ENCODE measurements around the gene CARHSP1. TPM values are rescaled to one million over a fixed set of nuclear protein-coding genes. Genes with fewer than 3 reads are reported as not detected.
A peak's percentile ranks its signal among the peaks of the same experiment; 100 is the strongest.

Gene CARHSP1
- polyA plus RNA-seq, 3 donors, result 32.0 to 60.3 (median 52.0) TPM

DNA sequence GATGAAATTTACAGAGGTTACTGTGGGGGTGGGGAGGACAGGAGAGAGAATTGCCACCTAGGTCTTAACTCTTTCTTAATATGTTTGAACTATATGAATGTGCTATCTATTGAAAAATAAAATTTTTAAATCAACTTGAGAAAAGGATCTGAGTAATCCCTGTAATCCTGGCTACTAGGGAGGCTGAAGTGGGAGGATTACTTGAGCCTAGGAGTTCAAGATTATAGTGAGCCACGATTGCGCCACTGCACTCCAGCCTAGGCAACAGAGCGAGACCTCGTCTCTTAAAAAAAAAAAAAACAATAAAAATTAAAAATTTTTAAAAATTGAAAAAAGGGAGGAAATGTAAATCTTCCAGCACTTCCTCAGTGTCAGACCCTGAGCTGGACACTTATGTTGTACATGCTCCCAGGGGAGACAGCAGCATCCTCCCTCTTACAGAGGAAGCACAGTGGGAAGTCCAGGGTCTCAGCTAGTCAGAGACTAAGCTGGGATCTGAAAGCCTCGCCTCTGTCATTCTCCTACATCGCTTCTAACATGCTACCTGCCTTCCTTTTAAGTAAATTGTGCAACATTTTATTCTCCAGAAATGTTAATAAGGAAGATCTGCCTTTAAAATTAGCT, 49.3 kb downstream of the CARHSP1 start:
- Histone ChIP-seq H2AFZ (ENCODE audit: insufficient read depth, low read depth, low read length, poor library complexity, severe bottlenecking) (no peak overlapping the region), H3K79me2 (ENCODE audit: insufficient read depth, low read length) (no peaks in the 10 kb centered on the region), H3K9me3 (replicated peaks in 1 of 2; ENCODE audit: control insufficient read depth in 1 of 2, insufficient read depth in 1 of 2, low read length in 2 of 2) (no peaks in the 10 kb centered on the region), H4K20me1 (ENCODE audit: insufficient read depth, low read length) (no peaks in the 10 kb centered on the region), H3K9ac (ENCODE audit: insufficient read depth, low read length, poor library complexity, severe bottlenecking) (no peak overlapping the region), H3K4me1 (ENCODE audit: control insufficient read depth in 1 of 2, insufficient read depth in 2 of 2, low read length in 2 of 2) (no peaks in the 10 kb centered on the region), H3K4me2 (replicated peaks; ENCODE audit: extremely low read depth, low read length, poor library complexity, severe bottlenecking) (no peak overlapping the region), H3K36me3 (replicated peaks in 1 of 2; ENCODE audit: control insufficient read depth in 1 of 2, insufficient read depth in 2 of 2, low read length in 2 of 2) (peaks cover 53 to 92% of the 10 kb centered on the region in 2 donors), H3K27me3 (ENCODE audit: control insufficient read depth in 2 of 2, insufficient read depth in 2 of 2, low read length in 2 of 2) (no peaks in the 10 kb centered on the region), H3K4me3 (replicated peaks in 1 of 3; ENCODE audit: low read depth in 2 of 3, low read length in 3 of 3) (no peak overlapping the region), H3K27ac (ENCODE audit: low read depth in 1 of 2, low read length in 2 of 2) (no peak overlapping the region)
- Mint-ChIP-seq H3K27ac (peak overlapping the region in 5 of 7 donors; percentile 5 to 80 (median 30)), H3K27me3 (ENCODE audit: low read depth in 3 of 3) (peaks cover 0 to 2% (median 0%) of the 10 kb centered on the region in 3 donors), H3K4me3 (no peak overlapping the region), H3K4me1 (peaks cover 20% of the 10 kb centered on the region), H3K36me3 (peaks cover 62 to 75% of the 10 kb centered on the region in 2 donors), H3K9me3 (no peaks in the 10 kb centered on the region)
- TF ChIP-seq, protein P1, sequence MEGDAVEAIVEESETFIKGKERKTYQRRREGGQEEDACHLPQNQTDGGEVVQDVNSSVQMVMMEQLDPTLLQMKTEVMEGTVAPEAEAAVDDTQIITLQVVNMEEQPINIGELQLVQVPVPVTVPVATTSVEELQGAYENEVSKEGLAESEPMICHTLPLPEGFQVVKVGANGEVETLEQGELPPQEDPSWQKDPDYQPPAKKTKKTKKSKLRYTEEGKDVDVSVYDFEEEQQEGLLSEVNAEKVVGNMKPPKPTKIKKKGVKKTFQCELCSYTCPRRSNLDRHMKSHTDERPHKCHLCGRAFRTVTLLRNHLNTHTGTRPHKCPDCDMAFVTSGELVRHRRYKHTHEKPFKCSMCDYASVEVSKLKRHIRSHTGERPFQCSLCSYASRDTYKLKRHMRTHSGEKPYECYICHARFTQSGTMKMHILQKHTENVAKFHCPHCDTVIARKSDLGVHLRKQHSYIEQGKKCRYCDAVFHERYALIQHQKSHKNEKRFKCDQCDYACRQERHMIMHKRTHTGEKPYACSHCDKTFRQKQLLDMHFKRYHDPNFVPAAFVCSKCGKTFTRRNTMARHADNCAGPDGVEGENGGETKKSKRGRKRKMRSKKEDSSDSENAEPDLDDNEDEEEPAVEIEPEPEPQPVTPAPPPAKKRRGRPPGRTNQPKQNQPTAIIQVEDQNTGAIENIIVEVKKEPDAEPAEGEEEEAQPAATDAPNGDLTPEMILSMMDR (IDR thresholded peaks at IDR 0.05), result no peak
- intact Hi-C loops (cut with micrococcal nuclease), result no loop called here
- WGBS (ENCODE audit: insufficient coverage), result no CpG with 5 or more reads among the region's 6 CpGs
- no peak for DNase-seq

DNA sequence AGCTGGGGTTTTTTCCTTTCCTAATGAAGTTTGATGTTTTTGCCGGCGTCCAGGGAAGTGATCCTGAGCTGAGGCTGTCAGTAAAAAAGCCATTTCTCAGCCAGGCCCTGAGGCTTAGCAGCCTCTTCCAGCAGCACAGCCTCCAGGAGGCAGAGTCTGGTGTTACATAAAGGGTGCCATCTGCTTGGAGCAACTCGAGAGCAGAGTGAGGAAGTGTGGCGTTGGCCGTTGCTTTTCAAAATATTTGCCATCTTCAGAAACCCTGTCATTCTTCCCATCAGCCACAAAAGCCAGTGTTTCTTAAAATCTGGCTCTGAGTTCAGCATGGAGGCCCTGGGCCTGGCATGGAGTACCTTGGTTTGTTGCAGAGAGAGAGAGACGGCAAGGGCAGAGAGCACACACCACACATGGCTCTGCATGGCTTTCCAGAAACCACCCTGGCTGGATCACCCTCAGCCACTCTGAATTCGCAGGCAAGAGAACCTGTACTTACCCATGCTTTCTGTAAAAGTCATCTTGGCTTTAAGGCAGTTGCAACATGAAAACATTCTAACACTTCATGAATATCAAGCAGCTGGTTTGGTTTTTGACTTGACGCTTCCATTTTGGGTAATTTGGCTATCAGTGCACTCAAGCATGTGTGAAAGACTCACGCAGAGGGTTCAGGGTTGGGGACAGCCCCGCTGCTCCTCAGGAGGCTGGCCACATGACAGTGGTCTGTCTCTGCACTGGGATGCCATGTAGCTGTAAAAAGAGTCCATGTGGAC, 50.1 kb downstream of the CARHSP1 start:
- Histone ChIP-seq H3K9ac (ENCODE audit: insufficient read depth, low read length, poor library complexity, severe bottlenecking) (no peak overlapping the region), H3K9me3 (replicated peaks in 1 of 2; ENCODE audit: control insufficient read depth in 1 of 2, insufficient read depth in 1 of 2, low read length in 2 of 2) (no peaks in the 10 kb centered on the region), H3K4me1 (ENCODE audit: control insufficient read depth in 1 of 2, insufficient read depth in 2 of 2, low read length in 2 of 2) (no peaks in the 10 kb centered on the region), H3K27me3 (ENCODE audit: control insufficient read depth in 2 of 2, insufficient read depth in 2 of 2, low read length in 2 of 2) (no peaks in the 10 kb centered on the region), H3K36me3 (replicated peaks in 1 of 2; ENCODE audit: control insufficient read depth in 1 of 2, insufficient read depth in 2 of 2, low read length in 2 of 2) (peaks cover 58 to 92% of the 10 kb centered on the region in 2 donors), H3K4me2 (replicated peaks; ENCODE audit: extremely low read depth, low read length, poor library complexity, severe bottlenecking) (no peak overlapping the region), H2AFZ (ENCODE audit: insufficient read depth, low read depth, low read length, poor library complexity, severe bottlenecking) (no peak overlapping the region), H3K4me3 (replicated peaks in 1 of 3; ENCODE audit: low read depth in 2 of 3, low read length in 3 of 3) (no peak overlapping the region), H4K20me1 (ENCODE audit: insufficient read depth, low read length) (no peaks in the 10 kb centered on the region), H3K27ac (ENCODE audit: low read depth in 1 of 2, low read length in 2 of 2) (peak overlapping the region in 1 of 2 donors; percentile 20), H3K79me2 (ENCODE audit: insufficient read depth, low read length) (no peaks in the 10 kb centered on the region)
- Mint-ChIP-seq H3K36me3 (peaks cover 70 to 80% of the 10 kb centered on the region in 2 donors), H3K4me3 (no peak overlapping the region), H3K9me3 (no peaks in the 10 kb centered on the region), H3K27me3 (ENCODE audit: low read depth in 3 of 3) (peaks cover 0 to 2% (median 0%) of the 10 kb centered on the region in 3 donors), H3K27ac (peak overlapping the region in 3 of 7 donors; percentile 16 to 46 (median 25)), H3K4me1 (peaks cover 20% of the 10 kb centered on the region)
- TF ChIP-seq, protein P1 (IDR thresholded peaks at IDR 0.05), result no peak
- DNase-seq, result no peak
- intact Hi-C loops (cut with micrococcal nuclease), result no loop called here
- 83% methylated on average over 6 of the region's 10 CpGs for WGBS (ENCODE audit: insufficient coverage)
